Nephron progenitor cell (in vitro differentiated cells): ENCODE measurements around the gene PRR7.

ENCODE experiments used
- DNase-seq: peaks from one replicate; pipeline ENCODE4 v3.0.0; 2021
- H3K27ac Mint-ChIP-seq: 2 replicates; pipeline ENCODE4 v1.8.0; 2021; ENCODE audit warnings: mild to moderate bottlenecking, moderate library complexity, mixed read lengths
- H3K27me3 Mint-ChIP-seq: 2 replicates; pipeline ENCODE4 v1.8.0; 2021; ENCODE audit warnings: mild to moderate bottlenecking, low read depth, mixed read lengths; ENCODE audit not compliant: poor library complexity
- H3K36me3 Mint-ChIP-seq: 2 replicates; pipeline ENCODE4 v1.8.0; 2021; ENCODE audit warnings: low read depth, mixed read lengths
- H3K4me1 Mint-ChIP-seq: 2 replicates; pipeline ENCODE4 v1.8.0; 2021; ENCODE audit warnings: mixed read lengths
- H3K4me3 Mint-ChIP-seq: 2 replicates; pipeline ENCODE4 v1.8.0; 2021; ENCODE audit warnings: mild to moderate bottlenecking, moderate library complexity, mixed read lengths
- H3K9me3 Mint-ChIP-seq: 2 replicates; pipeline ENCODE4 v1.8.0; 2021; ENCODE audit warnings: mild to moderate bottlenecking, moderate library complexity, mixed read lengths
- TF ChIP-seq, protein P1 (sequence below): fragments of 200-600 bp; sonication (generic); IDR thresholded peaks from 2 replicates; pipeline ENCODE4 v1.5.0; 2021; ENCODE audit warnings: antibody characterized with exemption

Gene PRR7

DNA sequence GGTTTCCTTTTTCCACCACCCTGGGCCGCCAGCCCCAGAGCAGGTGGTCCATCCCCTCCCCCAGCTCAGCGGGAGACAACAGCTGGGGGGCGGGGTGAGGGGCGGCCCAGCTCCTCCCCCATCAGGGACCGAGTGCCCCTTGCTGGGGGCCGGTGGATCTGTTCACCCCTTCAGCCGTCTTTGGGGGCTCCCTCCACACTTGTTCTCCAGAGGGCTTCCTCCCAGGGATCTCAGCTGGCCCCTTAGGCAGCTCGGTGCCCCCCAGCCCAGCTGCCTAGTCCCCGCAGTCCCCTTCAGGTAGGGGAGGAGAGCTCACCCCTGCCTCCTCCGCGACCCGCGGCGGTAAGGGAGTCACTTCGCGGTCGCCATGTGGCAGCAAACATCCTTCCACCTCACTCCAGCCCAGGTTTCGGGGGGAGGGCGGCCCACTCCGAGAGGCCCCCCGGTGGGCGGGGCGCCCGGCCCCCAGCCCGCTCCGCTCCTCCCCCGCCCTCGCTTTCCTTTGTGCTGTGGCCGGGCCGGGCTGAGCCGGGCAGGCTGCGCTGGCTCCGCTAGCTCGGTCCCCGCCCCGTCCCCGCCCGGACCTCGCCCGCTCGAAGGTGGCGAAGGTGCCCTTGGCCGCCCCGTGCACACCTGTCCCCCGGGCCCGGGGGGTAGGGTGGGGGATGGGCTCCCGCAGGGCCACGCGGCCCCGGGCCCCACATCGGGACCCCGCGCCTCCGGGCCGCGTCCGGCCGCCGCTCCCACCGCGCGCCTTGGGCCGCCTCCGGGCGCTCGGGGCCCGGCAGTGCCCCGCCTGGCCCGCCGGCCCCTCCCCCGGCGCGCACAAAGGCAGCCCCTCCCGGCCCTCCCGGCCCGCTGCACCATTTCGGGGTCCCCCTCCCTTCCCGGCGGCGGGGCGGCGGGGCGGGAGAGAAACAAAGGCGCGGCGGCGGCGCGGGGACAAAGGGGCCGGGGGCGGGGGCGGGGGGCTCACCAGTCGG lies 26.1 kb downstream of the PRR7 start:
- H3K27ac Mint-ChIP-seq, result peak overlapping the region; percentile 51

DNA sequence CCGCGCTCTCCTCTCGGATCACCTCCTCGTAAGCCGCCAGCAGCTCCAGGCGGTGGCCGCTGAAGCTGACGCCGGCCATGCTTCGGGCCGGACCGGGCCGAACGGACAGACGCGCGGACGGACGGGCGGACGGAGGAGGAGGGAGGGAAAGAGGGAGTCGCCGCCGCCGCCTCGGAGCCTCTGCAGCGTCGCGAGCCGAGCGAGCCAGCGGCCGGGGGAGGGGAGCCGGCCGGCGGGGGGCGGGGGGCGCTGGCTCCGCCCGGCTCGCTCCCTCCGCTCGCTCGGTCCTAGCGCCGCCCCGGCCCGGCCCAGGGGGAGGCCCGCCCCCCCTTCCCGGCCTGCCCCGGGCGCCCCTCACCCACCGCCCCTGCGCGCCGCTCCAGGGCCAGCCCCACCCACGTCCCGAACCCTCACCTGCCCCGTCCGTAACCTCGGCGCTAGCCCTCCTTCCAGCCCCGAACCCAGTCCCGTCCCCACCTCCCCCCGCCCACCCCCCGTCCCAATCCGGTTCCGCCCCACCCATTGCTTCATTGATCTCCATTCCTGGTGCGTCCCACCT lies 26.9 kb downstream of the PRR7 start, which contains the start of gene DBN1:
DBN1 (minus strand) TSS at position 192 of the 559 bp plus-strand sequence; CDS start at position 79, 113 bp downstream.
- TF ChIP-seq, protein P1, sequence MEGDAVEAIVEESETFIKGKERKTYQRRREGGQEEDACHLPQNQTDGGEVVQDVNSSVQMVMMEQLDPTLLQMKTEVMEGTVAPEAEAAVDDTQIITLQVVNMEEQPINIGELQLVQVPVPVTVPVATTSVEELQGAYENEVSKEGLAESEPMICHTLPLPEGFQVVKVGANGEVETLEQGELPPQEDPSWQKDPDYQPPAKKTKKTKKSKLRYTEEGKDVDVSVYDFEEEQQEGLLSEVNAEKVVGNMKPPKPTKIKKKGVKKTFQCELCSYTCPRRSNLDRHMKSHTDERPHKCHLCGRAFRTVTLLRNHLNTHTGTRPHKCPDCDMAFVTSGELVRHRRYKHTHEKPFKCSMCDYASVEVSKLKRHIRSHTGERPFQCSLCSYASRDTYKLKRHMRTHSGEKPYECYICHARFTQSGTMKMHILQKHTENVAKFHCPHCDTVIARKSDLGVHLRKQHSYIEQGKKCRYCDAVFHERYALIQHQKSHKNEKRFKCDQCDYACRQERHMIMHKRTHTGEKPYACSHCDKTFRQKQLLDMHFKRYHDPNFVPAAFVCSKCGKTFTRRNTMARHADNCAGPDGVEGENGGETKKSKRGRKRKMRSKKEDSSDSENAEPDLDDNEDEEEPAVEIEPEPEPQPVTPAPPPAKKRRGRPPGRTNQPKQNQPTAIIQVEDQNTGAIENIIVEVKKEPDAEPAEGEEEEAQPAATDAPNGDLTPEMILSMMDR, result no peak
- H3K36me3 Mint-ChIP-seq, result peaks cover 16% of the 10 kb centered on the region
- DNase-seq, result peak; percentile 65
- H3K4me3 Mint-ChIP-seq, result peak within 1 kb of the TSS; percentile 84
- no peaks in the 10 kb centered on the region for H3K27me3 Mint-ChIP-seq
- peak within 1 kb of the TSS; percentile 74 for H3K27ac Mint-ChIP-seq
- peaks cover 76% of the 10 kb centered on the region for H3K4me1 Mint-ChIP-seq
- no peaks in the 10 kb centered on the region for H3K9me3 Mint-ChIP-seq

More for the DNA sequence above, 26.1 kb downstream of the PRR7 start:
- DNase-seq, result peak; percentile 74
- no peaks in the 10 kb centered on the region for H3K27me3 Mint-ChIP-seq
- peak overlapping the region; percentile 84 for H3K4me3 Mint-ChIP-seq
- peaks cover 3% of the 10 kb centered on the region for H3K9me3 Mint-ChIP-seq
- H3K36me3 Mint-ChIP-seq, result peaks cover 24% of the 10 kb centered on the region
- TF ChIP-seq, protein P1, result no peak
- H3K4me1 Mint-ChIP-seq, result peaks cover 69% of the 10 kb centered on the region

DNA sequence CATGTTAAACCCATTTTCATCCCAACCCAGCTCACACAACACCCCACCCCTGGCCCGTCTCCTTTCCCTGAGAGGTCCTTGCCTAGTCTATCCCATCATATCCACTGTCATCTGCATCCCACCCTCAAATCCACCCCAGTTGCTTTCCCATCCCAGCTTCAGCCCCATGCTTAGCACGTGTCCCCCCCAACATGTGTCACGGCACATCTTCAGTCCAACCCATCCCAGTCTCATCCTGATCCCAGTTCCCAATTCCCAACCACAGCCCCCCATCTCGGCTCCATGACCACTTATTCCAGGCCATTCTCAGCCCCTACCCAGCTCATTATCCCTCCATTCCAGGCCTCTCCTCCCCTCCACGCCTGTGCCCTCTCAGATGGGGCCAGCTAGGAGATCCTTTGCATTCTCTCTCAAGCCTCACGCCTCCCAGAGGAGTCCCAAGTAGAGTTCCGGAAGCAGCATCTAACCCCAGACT lies 27.4 kb downstream of the PRR7 start:
- TF ChIP-seq, protein P1, result no peak
- Mint-ChIP-seq H3K36me3 (peaks cover 11% of the 10 kb centered on the region), H3K4me1 (peaks cover 77% of the 10 kb centered on the region), H3K27me3 (no peaks in the 10 kb centered on the region), H3K4me3 (peak overlapping the region; percentile 80), H3K27ac (peak overlapping the region; percentile 74), H3K9me3 (no peaks in the 10 kb centered on the region)
- no peak for DNase-seq

DNA sequence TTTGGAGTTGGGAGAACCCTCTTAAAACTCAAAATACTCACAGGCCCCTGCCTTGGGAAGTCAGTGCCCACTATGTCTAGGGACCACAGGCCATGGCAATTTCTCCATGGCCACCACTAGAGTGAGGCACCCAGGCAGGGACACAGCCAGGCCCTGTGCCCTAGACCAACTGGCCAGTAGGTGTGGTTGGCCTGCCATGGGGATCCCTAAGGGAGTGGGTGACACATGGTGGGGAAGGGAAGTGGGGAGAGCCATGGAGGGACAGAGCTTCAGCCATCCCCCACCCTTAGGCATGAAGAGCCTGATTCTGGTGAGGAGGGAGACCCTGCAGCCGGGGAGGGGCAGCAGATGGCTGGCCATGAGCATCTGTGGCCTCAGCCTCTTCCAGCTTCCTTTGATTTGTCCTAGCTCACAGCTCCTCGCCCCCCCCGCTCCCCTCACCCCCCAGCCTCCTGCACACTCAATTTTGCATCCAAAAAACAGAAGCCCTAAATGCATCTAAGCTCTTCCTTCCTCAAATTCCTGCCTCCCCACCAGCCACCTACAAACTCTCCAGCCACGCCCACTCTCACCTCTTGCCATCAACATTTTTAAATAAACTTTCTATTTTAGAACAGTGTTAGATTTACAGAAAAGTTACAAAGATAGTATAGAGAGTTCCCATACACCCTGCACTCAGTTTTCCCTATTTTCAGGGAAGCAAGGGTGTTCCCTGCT lies 28.4 kb downstream of the PRR7 start:
- Mint-ChIP-seq H3K27ac (no peak overlapping the region), H3K4me3 (peak overlapping the region; percentile 80), H3K9me3 (no peaks in the 10 kb centered on the region), H3K36me3 (peaks cover 13% of the 10 kb centered on the region), H3K4me1 (peaks cover 79% of the 10 kb centered on the region), H3K27me3 (no peaks in the 10 kb centered on the region)
- DNase-seq, result no peak
- TF ChIP-seq, protein P1, result no peak

DNA sequence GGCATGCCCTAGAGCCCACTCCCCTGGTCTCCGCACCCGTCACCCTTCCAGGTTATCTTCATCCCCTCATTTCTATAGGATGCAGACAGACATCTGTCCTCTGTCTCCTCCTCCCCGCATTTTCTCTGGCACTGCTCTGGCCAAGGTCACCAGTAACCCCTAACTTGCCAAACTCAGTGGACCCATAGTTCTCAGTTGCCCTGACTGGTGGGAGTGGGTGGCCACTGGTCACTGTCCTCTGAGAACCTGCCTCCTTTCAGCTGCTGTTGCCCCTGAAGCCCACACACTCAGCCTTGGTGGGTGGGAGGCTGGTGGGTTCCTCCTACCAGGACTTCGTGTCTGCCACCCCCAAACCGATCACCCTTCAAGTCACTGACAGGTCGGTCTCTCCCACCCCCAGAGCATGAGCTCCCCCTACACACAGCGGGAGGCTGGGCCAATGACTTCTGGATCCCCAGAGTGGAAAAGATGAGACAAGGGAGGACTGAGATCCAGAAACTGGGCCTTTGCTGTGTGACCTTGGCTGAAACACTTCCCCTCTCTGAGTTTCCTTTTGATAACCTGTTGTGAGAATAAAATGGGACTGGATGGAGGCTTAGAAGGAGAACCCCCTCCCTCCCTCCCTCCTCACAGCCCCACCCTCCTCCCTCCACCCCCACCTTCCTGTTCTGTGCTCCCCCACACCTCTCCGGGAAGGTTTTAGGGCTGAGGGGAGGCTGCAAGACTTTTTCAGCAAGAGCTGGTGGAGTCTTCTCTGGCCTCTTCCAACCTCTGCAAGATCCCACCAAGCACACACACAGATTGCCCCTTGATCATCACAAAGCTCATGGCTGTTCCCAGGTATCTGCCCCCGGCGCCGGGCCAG lies 29.2 kb downstream of the PRR7 start:
- Mint-ChIP-seq H3K9me3 (no peaks in the 10 kb centered on the region), H3K4me1 (peaks cover 74% of the 10 kb centered on the region), H3K36me3 (peaks cover 7% of the 10 kb centered on the region), H3K27me3 (no peaks in the 10 kb centered on the region), H3K4me3 (peak overlapping the region; percentile 51), H3K27ac (no peak overlapping the region)
- TF ChIP-seq, protein P1, result no peak
- DNase-seq, result no peak
